ENCODE measurements around the gene KIR3DL2.

GRCh38 chr19:54817670-54818536 is 32.3 kb upstream of the KIR3DL2 start:
- TF ChIP-seq CTCF (IDR thresholded peaks at IDR 0.05; ENCODE audit: low read depth, low read length): no peak
- no peak for TF ChIP-seq EZH2phosphoT487 (IDR thresholded peaks at IDR 0.05; ENCODE audit: low read depth)

Data from OCI-LY3 (cell line).